ENCODE results near the gene COL17A1.

- no peak for TF ChIP-seq POLR2A (IDR thresholded peaks at IDR 0.05)
- TF ChIP-seq POLR2AphosphoS5 (IDR thresholded peaks at IDR 0.05): no peak
These were observed 42.4 kb downstream of the COL17A1 start for GRCh38 chr10:104043185-104043830.
